HFFc6 (cell line): Measurements from ENCODE around the gene HES4. TPM values are rescaled to one million over a fixed set of nuclear protein-coding genes. Genes with fewer than 3 reads are reported as not detected.
A peak's percentile ranks its signal among the peaks of the same experiment; 100 is the strongest.

Experiments
- DNase-seq: peaks from one replicate; pipeline ENCODE4 v3.0.0-alpha.2; 2018
- H3K27ac Mint-ChIP-seq: 2 replicates; pipeline ENCODE4 v1.8.0; 2020; ENCODE audit warnings: mild to moderate bottlenecking, mixed read lengths
- H3K27me3 Mint-ChIP-seq: 2 replicates; pipeline ENCODE4 v1.8.0; 2021; ENCODE audit warnings: mild to moderate bottlenecking, moderate library complexity, mixed read lengths; ENCODE audit not compliant: insufficient read depth
- H3K36me3 Mint-ChIP-seq: 2 replicates; pipeline ENCODE4 v1.8.0; 2021; ENCODE audit warnings: low read depth, mixed read lengths
- H3K4me1 Mint-ChIP-seq: 2 replicates; pipeline ENCODE4 v1.8.0; 2020; ENCODE audit warnings: low read depth, mixed read lengths
- H3K4me3 Mint-ChIP-seq: 2 replicates; pipeline ENCODE4 v1.8.0; 2020; ENCODE audit warnings: mild to moderate bottlenecking, moderate library complexity, mixed read lengths
- H3K9me3 Mint-ChIP-seq: 2 replicates; pipeline ENCODE4 v1.8.0; 2020; ENCODE audit warnings: mild to moderate bottlenecking, mixed read lengths
- CTCF ChIP-seq: fragments of 200-600 bp; sonication (generic); IDR thresholded peaks from 2 replicates; pipeline ENCODE4 v1.5.0; 2021; ENCODE audit warnings: antibody characterized with exemption, mild to moderate bottlenecking
- total RNA-seq, 6 experiments: library from RNA; stranded (reverse); fragmentation: NEBNext Ultra II Directional; extraction: Animal tissue kit (Norgen Biotek cat#: 25700); gene quantifications; 2 replicates in 1 of 6; 3 replicates in 5 of 6; pipeline ENCODE4 v1.2.3, GENCODE V29; 2021

Gene HES4
- total RNA-seq, 6 experiments from 2014 or later, result 14.1 to 17.4 (median 15.6) TPM

- Mint-ChIP-seq H3K27ac (no peak overlapping the region), H3K4me3 (peak overlapping the region; percentile 47), H3K9me3 (no peaks in the 10 kb centered on the region), H3K27me3 (no peaks in the 10 kb centered on the region; the same call in 1 of the 2 replicates), H3K4me1 (peaks cover 16% of the 10 kb centered on the region), H3K36me3 (peaks cover 14% of the 10 kb centered on the region)
- DNase-seq, result no peak
- no peak for TF ChIP-seq CTCF
These were observed 38.7 kb downstream of the HES4 start for GRCh38 chr1:961132-961669.

GRCh38 chr1:960363-961131 is 39.4 kb downstream of the HES4 start, which contains the start of gene KLHL17:
KLHL17 (plus strand) TSS chr1:960584; CDS start chr1:960694, 110 bp downstream.
- Mint-ChIP-seq H3K4me1 (peaks cover 16% of the 10 kb centered on the region), H3K9me3 (no peaks in the 10 kb centered on the region), H3K36me3 (peaks cover 14% of the 10 kb centered on the region), H3K27me3 (no peaks in the 10 kb centered on the region; the same call in 1 of the 2 replicates), H3K4me3 (peak within 1 kb of the TSS; percentile 71), H3K27ac (peak within 1 kb of the TSS; percentile 65; the same call in 1 of the 2 replicates)
- TF ChIP-seq CTCF, result no peak
- DNase-seq, result peak; percentile 55

GRCh38 chr1:959731-960362 is 40.0 kb downstream of the HES4 start:
- H3K4me1 Mint-ChIP-seq, result peaks cover 16% of the 10 kb centered on the region
- peak overlapping the region; percentile 71 for H3K4me3 Mint-ChIP-seq
- peaks cover 20% of the 10 kb centered on the region for H3K36me3 Mint-ChIP-seq
- DNase-seq, result no peak
- H3K27ac Mint-ChIP-seq, result peak overlapping the region; percentile 65; the same call in 1 of the 2 replicates
- no peaks in the 10 kb centered on the region for H3K9me3 Mint-ChIP-seq
- TF ChIP-seq CTCF, result no peak
- no peaks in the 10 kb centered on the region; the same call in 1 of the 2 replicates for H3K27me3 Mint-ChIP-seq

GRCh38 chr1:958823-959730 is 40.8 kb downstream of the HES4 start, which contains the start of gene NOC2L:
NOC2L (minus strand) TSS chr1:959256; CDS start chr1:959240, 16 bp downstream.
- no peak for TF ChIP-seq CTCF
- H3K4me1 Mint-ChIP-seq, result peaks cover 16% of the 10 kb centered on the region
- H3K27me3 Mint-ChIP-seq, result no peaks in the 10 kb centered on the region; the same call in 1 of the 2 replicates
- no peaks in the 10 kb centered on the region for H3K9me3 Mint-ChIP-seq
- H3K27ac Mint-ChIP-seq, result peak within 1 kb of the TSS; percentile 84
- peaks cover 21% of the 10 kb centered on the region for H3K36me3 Mint-ChIP-seq
- peak; percentile 82 for DNase-seq
- H3K4me3 Mint-ChIP-seq, result peak within 1 kb of the TSS; percentile 100

- no peak for TF ChIP-seq CTCF
These were observed 43.3 kb downstream of the HES4 start for GRCh38 chr1:956636-957035.

More at GRCh38 chr1:956636-957035, 43.3 kb downstream of the HES4 start:
- no peak for DNase-seq
- Mint-ChIP-seq H3K27ac (no peak overlapping the region), H3K4me1 (peaks cover 16% of the 10 kb centered on the region), H3K36me3 (peaks cover 21% of the 10 kb centered on the region), H3K4me3 (no peak overlapping the region), H3K27me3 (no peaks in the 10 kb centered on the region; the same call in 1 of the 2 replicates), H3K9me3 (no peaks in the 10 kb centered on the region)
